Testis (tissue), 3 donors: ENCODE results near the gene CFAP299. TPM values are rescaled to one million over a fixed set of nuclear protein-coding genes. Genes with fewer than 3 reads are reported as not detected.

ENCODE experiments used
- DNase-seq: peaks from one replicate; pipeline ENCODE4 v3.0.0-alpha.2; 2019
- H3K27ac ChIP-seq, 2 donors: fragments of 200-600 bp; sonication (generic); one replicate each; pipeline ENCODE4 v1.5.1; 2019
- H3K27me3 ChIP-seq: fragments of 200-600 bp; sonication (generic); one replicate; pipeline ENCODE4 v1.5.1; 2019
- H3K36me3 ChIP-seq: fragments of 200-600 bp; sonication (generic); one replicate; pipeline ENCODE4 v1.5.1; 2017; ENCODE audit warnings: low read depth; ENCODE audit errors: missing control alignments
- H3K4me1 ChIP-seq: fragments of 200-600 bp; sonication (generic); one replicate; pipeline ENCODE4 v1.5.1; 2019
- H3K4me3 ChIP-seq, 2 donors: fragments of 200-600 bp; sonication (generic); one replicate each; pipeline ENCODE4 v1.5.1; 2017 to 2019
- H3K9me3 ChIP-seq: fragments of 200-600 bp; sonication (generic); one replicate; pipeline ENCODE4 v1.5.1; 2017
- POLR2A ChIP-seq: fragments of 450-650 bp; IDR thresholded peaks from one replicate; pipeline ENCODE4 v1.6.1; 2017; ENCODE audit warnings: antibody characterized with exemption, mild to moderate bottlenecking, moderate library complexity
- WGBS, 2 donors: methylation state at CpG; one replicate each; pipeline ENCODE4 v1.1.5; 2018; 5-methylcytosine and 5-hydroxymethylcytosine counted together
- intact Hi-C: fragments of 100-400 bp; cut with DNase I; formaldehyde crosslinking; loops from one replicate; pipeline ENCODE4 v1.15.1; 2023; ENCODE audit warnings: low total_unique reads
- polyA plus RNA-seq: library from polyadenylated mRNA; stranded (reverse); fragments of 350-450 nt; fragmentation: Illumina TruSeq; extraction: RNeasy Lipid Tissue Mini Kit (QIAGEN cat#74804); gene quantifications from one replicate; pipeline ENCODE4 v1.2.3, GENCODE V29; 2014; ENCODE audit warnings: low read depth, low replicate concordance; ENCODE audit not compliant: insufficient read depth
- total RNA-seq, 2 donors: library from RNA; depleted of rRNA; stranded (reverse); fragments of >200 nt; gene quantifications; one replicate each; pipeline ENCODE4 v1.2.3, GENCODE V29; 2016
- TF ChIP-seq, protein P1 (sequence below), 3 experiments: fragments of 450-650 bp in 2 of 3; fragments of 200-600 bp in 1 of 3; sonication (generic) in 1 of 3; IDR thresholded peaks; one replicate each; pipeline ENCODE4 v1.5.1; 2016 to 2019; ENCODE audit warnings: antibody characterized with exemption in 3 of 3, mild to moderate bottlenecking in 2 of 3, moderate library complexity in 1 of 3

Gene CFAP299
- total and polyA plus RNA-seq, 3 donors from 2014 or later: 18.1 to 51.9 (median 21.4) TPM

DNA sequence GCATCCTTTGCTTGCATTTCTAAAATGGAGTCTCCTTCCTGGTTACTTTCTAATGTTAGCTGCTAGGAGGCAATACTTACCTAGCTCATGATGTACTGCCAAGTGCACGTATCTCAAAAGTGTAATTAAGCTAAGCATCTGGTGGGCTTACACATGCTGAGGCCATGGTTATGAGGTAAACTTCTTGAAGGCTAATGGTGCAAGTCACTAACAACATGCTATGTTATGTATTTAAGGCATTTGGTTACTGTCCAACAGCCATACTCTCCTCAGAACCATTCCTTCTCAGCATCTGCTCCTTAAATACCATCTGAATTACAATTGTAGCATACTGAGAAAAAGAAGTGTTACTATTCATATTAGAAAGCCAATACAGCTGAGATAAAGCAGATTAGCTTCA is 376.4 kb downstream of the CFAP299 start:
- Histone ChIP-seq H3K4me3 (no peak overlapping the region), H3K9me3 (no peaks in the 10 kb centered on the region), H3K4me1 (no peaks in the 10 kb centered on the region), H3K27me3 (no peaks in the 10 kb centered on the region), H3K36me3 (no peaks in the 10 kb centered on the region), H3K27ac (no peak overlapping the region)
- DNase-seq: no peak
- no peak for TF ChIP-seq POLR2A
- TF ChIP-seq, protein P1, sequence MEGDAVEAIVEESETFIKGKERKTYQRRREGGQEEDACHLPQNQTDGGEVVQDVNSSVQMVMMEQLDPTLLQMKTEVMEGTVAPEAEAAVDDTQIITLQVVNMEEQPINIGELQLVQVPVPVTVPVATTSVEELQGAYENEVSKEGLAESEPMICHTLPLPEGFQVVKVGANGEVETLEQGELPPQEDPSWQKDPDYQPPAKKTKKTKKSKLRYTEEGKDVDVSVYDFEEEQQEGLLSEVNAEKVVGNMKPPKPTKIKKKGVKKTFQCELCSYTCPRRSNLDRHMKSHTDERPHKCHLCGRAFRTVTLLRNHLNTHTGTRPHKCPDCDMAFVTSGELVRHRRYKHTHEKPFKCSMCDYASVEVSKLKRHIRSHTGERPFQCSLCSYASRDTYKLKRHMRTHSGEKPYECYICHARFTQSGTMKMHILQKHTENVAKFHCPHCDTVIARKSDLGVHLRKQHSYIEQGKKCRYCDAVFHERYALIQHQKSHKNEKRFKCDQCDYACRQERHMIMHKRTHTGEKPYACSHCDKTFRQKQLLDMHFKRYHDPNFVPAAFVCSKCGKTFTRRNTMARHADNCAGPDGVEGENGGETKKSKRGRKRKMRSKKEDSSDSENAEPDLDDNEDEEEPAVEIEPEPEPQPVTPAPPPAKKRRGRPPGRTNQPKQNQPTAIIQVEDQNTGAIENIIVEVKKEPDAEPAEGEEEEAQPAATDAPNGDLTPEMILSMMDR (IDR thresholded peaks at IDR 0.05): no peak
- WGBS, 2 donors: 65 to 73% methylated on average over 1 of the region's 1 CpG
- intact Hi-C loops: no loop called here

DNA sequence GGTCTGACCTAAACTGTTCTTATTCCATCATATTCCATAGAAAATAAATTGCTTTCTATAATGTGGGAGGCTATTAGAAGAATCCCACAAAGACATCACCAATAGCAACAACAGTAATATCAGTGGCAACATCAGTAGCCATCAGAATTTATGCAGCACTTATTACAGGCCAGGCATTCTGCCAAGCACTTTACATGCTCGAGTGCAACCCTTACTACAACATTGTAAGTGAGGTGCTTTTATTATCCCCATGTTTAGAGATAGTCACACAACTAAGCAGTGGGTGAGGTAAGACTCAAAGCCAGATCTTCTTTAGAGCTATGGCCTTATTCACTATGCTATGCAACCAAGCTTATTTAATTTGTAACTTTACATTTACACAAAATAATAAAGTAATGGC is 377.9 kb downstream of the CFAP299 start:
- no peaks in the 10 kb centered on the region for H3K36me3 ChIP-seq
- intact Hi-C loops: no loop called here
- TF ChIP-seq, protein P1 (IDR thresholded peaks at IDR 0.05): no peak
- TF ChIP-seq POLR2A: no peak
- no peaks in the 10 kb centered on the region for H3K27me3 ChIP-seq
- no peak for DNase-seq
- H3K4me1 ChIP-seq: no peaks in the 10 kb centered on the region
- 13 to 45% methylated on average over 1 of the region's 1 CpG for WGBS, 2 donors
- no peak overlapping the region for H3K4me3 ChIP-seq
- no peak overlapping the region for H3K27ac ChIP-seq
- no peaks in the 10 kb centered on the region for H3K9me3 ChIP-seq

DNA sequence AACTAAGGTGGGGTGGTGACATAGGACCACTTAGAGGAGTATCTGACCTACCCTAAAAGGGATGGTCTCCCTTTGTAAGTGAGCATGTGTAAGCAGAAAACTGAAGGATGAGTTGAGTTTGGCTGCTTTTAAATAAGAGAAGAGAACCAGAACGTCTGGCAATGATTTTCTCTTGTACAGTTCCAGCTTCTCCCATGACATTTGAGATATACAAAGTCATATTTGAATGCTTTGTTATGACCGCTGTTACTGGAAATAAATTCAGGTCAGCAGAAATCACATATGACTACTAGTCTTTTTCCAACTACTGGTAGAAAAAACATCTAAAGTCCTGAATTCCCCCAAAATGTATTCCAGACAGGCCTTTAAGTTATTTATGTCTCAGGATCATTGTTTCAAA is 381.7 kb downstream of the CFAP299 start:
- no peaks in the 10 kb centered on the region for H3K27me3 ChIP-seq
- no peaks in the 10 kb centered on the region for H3K9me3 ChIP-seq
- no peaks in the 10 kb centered on the region for H3K4me1 ChIP-seq
- H3K4me3 ChIP-seq: no peak overlapping the region
- DNase-seq: no peak
- intact Hi-C loops: no loop called here
- no peaks in the 10 kb centered on the region for H3K36me3 ChIP-seq
- WGBS, 2 donors: 70 to 73% methylated on average over 2 of the region's 2 CpGs
- no peak overlapping the region for H3K27ac ChIP-seq
- no peak for TF ChIP-seq POLR2A
- TF ChIP-seq, protein P1 (IDR thresholded peaks at IDR 0.05): no peak

DNA sequence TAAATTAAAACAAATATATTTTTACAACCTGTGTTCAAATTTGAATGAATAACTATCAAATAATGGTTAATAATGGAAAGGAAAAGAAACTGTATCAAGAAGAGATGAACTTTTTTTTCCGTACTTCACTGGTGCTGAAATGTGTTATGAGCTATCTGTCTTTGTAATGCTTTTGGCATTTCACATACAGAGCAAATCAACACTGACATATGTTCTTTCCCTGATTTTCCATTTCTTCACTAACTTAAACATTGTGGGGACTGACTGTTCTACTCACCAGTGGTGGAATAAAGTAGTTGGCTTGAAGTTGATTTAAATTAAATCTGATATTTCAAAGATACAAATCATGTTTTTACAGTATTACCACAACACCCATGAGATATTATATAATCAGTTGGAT is 390.9 kb downstream of the CFAP299 start:
- intact Hi-C loops: no loop called here
- H3K36me3 ChIP-seq: no peaks in the 10 kb centered on the region

DNA sequence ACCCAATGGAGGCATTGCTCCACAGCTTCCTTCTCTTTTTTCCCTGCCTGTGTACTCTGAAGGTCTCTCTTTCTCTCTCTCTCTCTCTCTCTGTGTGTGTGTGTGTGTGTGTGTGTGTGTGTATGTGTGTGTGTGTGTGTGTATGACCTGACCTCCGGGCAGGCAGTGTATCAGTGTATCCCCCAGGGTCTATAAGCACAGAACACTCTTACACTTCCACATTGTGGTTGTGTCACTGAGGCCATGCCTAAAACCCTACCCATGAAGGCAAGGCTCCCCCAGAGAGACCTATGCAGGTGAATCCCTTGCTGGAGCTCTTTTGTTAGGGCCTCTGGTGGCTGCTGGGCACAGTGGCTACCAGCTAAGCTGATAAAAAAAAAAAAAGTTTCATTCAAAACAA is 394.6 kb downstream of the CFAP299 start:
- 86 to 100% methylated on average over 1 of the region's 1 CpG for WGBS, 2 donors
- Histone ChIP-seq H3K27me3 (no peaks in the 10 kb centered on the region), H3K4me1 (no peaks in the 10 kb centered on the region), H3K4me3 (no peak overlapping the region), H3K27ac (no peak overlapping the region), H3K9me3 (no peaks in the 10 kb centered on the region), H3K36me3 (no peaks in the 10 kb centered on the region)
- intact Hi-C loops: no loop called here
- no peak for DNase-seq
- TF ChIP-seq, protein P1 (IDR thresholded peaks at IDR 0.05): no peak
- no peak for TF ChIP-seq POLR2A

More for the DNA sequence above, 390.9 kb downstream of the CFAP299 start:
- H3K27ac ChIP-seq: no peak overlapping the region
- H3K4me3 ChIP-seq: no peak overlapping the region
- TF ChIP-seq, protein P1 (IDR thresholded peaks at IDR 0.05): no peak
- TF ChIP-seq POLR2A: no peak
- H3K27me3 ChIP-seq: no peaks in the 10 kb centered on the region
- no peaks in the 10 kb centered on the region for H3K4me1 ChIP-seq
- H3K9me3 ChIP-seq: no peaks in the 10 kb centered on the region
- WGBS, 2 donors: 47 to 60% methylated on average over 1 of the region's 1 CpG
- no peak for DNase-seq
